Fibroblast of skin of left quadriceps (primary cell): ENCODE results near the gene CDX2.

ENCODE experiments used
- DNase-seq, 2 experiments: peaks; one replicate each; pipeline ENCODE4 v3.0.0-alpha.2; 2013; ENCODE audit warnings: low read depth in 2 of 2

CDX2 gene

DNA sequence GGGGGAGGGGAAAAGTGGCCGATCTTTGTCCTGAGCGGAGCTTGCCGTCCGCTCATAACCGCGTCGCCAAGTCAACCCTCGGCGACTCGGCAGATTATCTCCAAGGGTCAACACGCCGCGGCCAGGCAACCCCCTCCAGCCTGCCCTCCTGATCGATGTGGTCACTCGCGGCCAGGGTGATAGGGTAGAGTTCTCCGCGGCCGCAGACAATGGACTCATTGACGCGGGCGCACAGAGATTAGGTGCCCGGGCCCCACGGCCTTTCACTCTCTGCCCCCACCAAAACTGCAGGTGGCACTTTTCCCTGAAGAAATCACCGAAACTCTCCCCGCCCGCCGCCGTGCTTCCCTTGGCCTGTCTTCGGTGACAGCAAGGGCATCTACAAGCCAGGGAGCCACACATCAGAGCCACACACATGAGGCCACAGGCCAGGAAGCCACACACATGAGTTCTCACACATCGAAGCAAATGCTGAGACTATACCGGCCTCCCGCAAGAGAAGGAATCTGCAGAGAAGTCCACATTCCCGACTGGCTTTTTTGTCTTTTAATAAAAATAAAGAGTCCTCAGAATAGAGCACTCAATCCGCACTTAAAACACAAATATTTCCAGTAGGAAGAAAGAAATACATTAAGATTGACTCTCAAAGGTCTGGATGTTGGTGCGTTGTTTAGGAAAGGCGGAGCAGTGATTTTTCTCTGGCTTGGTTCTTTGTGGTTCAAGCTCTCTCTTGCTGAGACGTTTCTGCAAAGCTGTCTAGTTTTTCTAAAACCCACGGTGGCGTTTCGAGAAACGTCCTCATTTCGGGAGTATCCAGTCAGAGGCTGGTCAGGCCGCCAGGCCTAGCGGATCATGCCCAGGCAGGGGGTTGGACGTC, 50.8 kb downstream of the CDX2 start:
- no peak for DNase-seq

- no peak for DNase-seq
Observed at GRCh38 chr13:27917121-27917947, 51.8 kb downstream of the CDX2 start.

DNA sequence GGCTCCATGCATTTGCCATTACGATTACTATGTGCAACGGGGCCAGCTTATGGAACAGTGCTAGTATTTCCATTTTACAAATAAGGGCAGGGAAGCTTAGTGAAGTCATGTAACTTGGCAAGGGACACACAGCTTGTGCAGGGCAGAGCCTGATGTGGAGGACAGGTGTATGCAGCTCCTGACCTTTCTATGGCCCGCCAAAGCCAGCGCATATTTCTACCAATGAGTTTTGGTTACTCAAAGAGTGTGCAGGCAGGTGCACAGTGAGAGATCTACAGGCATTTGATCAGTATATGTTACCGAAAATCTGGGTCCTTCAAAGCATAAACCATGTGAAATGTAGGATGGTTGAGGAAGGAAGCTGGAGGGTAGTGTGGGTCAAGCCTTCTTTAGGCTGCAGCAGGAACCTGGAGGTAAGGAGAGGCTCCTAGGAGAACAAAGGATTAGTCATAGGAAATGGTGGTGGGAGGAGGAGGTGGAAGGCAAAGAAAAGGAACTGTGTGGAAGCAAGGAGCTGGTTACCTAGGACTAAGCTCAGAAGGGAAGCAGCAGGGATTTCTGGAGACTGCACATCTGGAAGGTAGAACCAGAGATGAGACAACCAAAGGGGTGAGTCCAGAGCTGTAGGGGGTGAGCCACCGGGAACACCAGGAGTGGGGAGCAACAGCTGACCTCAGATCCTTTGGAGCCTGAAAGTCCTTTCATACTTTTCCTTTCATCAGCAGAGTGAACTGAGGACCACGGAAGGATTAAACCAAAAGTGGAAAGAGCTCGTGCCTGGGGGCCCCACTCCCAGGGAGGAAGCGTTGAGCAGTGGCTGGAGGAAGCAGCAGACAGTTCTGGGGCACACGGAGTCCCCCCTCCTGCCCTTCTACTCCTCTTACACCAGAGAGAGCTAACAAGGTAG, 53.6 kb downstream of the CDX2 start:
- no peak for DNase-seq

DNA sequence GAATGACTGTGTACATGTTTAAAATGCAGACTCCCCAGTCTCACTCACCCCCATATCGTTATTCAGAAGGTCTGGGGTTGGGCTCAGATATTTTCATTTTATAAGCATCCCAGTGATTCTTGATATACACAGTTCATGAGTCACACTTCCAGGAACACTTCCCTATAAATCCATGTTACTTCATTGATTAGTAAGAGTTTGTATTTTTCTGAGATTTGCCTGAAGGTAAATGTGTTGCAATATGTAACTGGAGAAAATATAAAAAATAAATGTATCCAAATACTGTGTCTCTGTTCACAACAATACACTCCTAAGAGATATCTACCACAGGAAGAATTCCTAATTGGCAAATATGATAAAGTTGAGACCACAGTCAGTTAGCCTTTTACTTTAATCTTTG, 56.0 kb downstream of the CDX2 start:
- DNase-seq: no peak

- no peak for DNase-seq
Observed at GRCh38 chr13:27911521-27911920, 57.6 kb downstream of the CDX2 start.
